GM19324 (cell line): Measurements from ENCODE around the gene JOSD1.

Experiments
- ATAC-seq: cut with Tn5 transposase; IDR thresholded peaks from one replicate; pipeline ENCODE4 v1.9.1; 2021; ENCODE audit warnings: mild to moderate bottlenecking, moderate library complexity; ENCODE audit not compliant: unreplicated experiment, low FRiP score

Gene JOSD1

GRCh38 chr22:38715852-38716251, 15.1 kb upstream of the JOSD1 start:
- no peak for ATAC-seq

- ATAC-seq: no peak
These were observed 14.5 kb upstream of the JOSD1 start for GRCh38 chr22:38715176-38715764.

GRCh38 chr22:38713921-38714320, 13.2 kb upstream of the JOSD1 start:
- no peak for ATAC-seq

- no peak for ATAC-seq
These were observed 11.9 kb upstream of the JOSD1 start for GRCh38 chr22:38712486-38713207.

- ATAC-seq: no peak
These were observed 10.1 kb upstream of the JOSD1 start for GRCh38 chr22:38710866-38711265.

GRCh38 chr22:38710351-38710750, 9.6 kb upstream of the JOSD1 start:
- ATAC-seq: no peak

GRCh38 chr22:38709306-38709705, 8.6 kb upstream of the JOSD1 start:
- no peak for ATAC-seq

GRCh38 chr22:38707984-38708383, 7.2 kb upstream of the JOSD1 start:
- ATAC-seq: no peak

- no peak for ATAC-seq
These were observed 6.6 kb upstream of the JOSD1 start for GRCh38 chr22:38707346-38707745.

- no peak for ATAC-seq
These were observed 6.1 kb upstream of the JOSD1 start for GRCh38 chr22:38706901-38707195.

- ATAC-seq: peak; percentile 10
These were observed 5.6 kb upstream of the JOSD1 start for GRCh38 chr22:38706101-38706900.

GRCh38 chr22:38705235-38706100, 4.7 kb upstream of the JOSD1 start, which contains the start of gene GTPBP1:
Gene GTPBP1, plus strand, starts transcription at chr22:38705944. Its CDS starts 12 bp downstream, at chr22:38705956.
- ATAC-seq: peak; percentile 78

- no peak for ATAC-seq
These were observed 4.0 kb upstream of the JOSD1 start for GRCh38 chr22:38704654-38705234.

- no peak for ATAC-seq
These were observed 414 bp downstream of the JOSD1 start for GRCh38 chr22:38700270-38700788.

GRCh38 chr22:38699784-38700183, 959 bp downstream of the JOSD1 start:
- ATAC-seq: no peak

- ATAC-seq: no peak
These were observed 1.6 kb downstream of the JOSD1 start for GRCh38 chr22:38699143-38699542.

GRCh38 chr22:38698407-38699094, 2.2 kb downstream of the JOSD1 start:
- no peak for ATAC-seq

- no peak for ATAC-seq
These were observed 3.2 kb downstream of the JOSD1 start for GRCh38 chr22:38697425-38698089.
